ENCODE data around the gene IRAK3.

The IRAK3 gene

DNA sequence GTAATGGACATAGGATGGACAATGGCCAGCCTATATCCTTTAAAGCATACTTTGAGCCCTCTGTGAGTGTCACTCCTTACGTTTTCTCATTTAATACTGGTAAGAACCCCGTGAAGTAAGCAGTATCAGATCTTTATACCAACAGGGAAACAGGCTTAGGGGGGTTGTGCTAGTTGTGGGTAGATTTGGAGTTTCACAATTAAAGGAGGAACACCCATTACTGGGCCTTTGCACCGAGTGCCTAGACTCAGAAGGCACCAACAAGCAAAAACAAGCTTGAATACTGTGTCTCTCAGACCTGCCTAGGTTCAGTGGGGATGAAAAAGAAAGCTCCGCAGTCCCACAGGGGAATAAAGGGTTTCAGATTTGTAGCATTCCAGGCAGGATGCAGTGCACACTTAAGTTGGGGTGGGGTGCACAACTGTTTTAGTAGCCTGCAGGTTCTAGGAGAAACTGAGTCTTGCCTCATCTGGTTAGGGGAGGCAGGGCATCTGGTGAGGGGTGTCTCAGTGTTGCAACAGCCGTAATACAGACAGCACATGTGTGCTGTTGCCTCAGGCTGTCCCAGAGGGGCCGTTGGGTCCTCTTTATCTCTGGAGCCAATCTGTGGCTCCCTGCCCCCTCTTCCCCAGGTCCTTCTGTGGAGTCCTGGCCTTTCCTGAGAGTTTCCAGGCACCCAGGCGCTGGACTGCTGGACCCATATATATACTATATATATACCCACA lies 51.2 kb downstream of the IRAK3 start:
- TF ChIP-seq, protein P1, sequence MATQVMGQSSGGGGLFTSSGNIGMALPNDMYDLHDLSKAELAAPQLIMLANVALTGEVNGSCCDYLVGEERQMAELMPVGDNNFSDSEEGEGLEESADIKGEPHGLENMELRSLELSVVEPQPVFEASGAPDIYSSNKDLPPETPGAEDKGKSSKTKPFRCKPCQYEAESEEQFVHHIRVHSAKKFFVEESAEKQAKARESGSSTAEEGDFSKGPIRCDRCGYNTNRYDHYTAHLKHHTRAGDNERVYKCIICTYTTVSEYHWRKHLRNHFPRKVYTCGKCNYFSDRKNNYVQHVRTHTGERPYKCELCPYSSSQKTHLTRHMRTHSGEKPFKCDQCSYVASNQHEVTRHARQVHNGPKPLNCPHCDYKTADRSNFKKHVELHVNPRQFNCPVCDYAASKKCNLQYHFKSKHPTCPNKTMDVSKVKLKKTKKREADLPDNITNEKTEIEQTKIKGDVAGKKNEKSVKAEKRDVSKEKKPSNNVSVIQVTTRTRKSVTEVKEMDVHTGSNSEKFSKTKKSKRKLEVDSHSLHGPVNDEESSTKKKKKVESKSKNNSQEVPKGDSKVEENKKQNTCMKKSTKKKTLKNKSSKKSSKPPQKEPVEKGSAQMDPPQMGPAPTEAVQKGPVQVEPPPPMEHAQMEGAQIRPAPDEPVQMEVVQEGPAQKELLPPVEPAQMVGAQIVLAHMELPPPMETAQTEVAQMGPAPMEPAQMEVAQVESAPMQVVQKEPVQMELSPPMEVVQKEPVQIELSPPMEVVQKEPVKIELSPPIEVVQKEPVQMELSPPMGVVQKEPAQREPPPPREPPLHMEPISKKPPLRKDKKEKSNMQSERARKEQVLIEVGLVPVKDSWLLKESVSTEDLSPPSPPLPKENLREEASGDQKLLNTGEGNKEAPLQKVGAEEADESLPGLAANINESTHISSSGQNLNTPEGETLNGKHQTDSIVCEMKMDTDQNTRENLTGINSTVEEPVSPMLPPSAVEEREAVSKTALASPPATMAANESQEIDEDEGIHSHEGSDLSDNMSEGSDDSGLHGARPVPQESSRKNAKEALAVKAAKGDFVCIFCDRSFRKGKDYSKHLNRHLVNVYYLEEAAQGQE (IDR thresholded peaks at IDR 0.05; ENCODE audit: low read depth) = no peak
- TF ChIP-seq, protein P2, sequence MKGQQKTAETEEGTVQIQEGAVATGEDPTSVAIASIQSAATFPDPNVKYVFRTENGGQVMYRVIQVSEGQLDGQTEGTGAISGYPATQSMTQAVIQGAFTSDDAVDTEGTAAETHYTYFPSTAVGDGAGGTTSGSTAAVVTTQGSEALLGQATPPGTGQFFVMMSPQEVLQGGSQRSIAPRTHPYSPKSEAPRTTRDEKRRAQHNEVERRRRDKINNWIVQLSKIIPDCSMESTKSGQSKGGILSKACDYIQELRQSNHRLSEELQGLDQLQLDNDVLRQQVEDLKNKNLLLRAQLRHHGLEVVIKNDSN (IDR thresholded peaks at IDR 0.05) = no peak
- TF ChIP-seq EGR1 (IDR thresholded peaks at IDR 0.05) (no peak), EP300 (IDR thresholded peaks at IDR 0.05; ENCODE audit: borderline replicate concordance) (no peak), CEBPB (IDR thresholded peaks at IDR 0.05) (no peak), TCF12 (IDR thresholded peaks at IDR 0.05; ENCODE audit: low read depth) (no peak), RAD21 (IDR thresholded peaks at IDR 0.05; ENCODE audit: low read depth) (no peak), ZBTB7A (IDR thresholded peaks at IDR 0.05; ENCODE audit: low read depth) (no peak), YY1 (IDR thresholded peaks at IDR 0.05; ENCODE audit: low read depth) (no peak), FOXM1 (IDR thresholded peaks at IDR 0.05; ENCODE audit: borderline replicate concordance, low read depth) (no peak), TAF1 (IDR thresholded peaks at IDR 0.05; ENCODE audit: low read depth) (no peak), NFIC (IDR thresholded peaks at IDR 0.05) (no peak), TEAD4 (IDR thresholded peaks at IDR 0.05) (no peak), CREB1 (IDR thresholded peaks at IDR 0.05; ENCODE audit: low read depth) (no peak)
- TF ChIP-seq, protein P3, sequence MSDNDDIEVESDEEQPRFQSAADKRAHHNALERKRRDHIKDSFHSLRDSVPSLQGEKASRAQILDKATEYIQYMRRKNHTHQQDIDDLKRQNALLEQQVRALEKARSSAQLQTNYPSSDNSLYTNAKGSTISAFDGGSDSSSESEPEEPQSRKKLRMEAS (IDR thresholded peaks at IDR 0.05) = no peak

DNA sequence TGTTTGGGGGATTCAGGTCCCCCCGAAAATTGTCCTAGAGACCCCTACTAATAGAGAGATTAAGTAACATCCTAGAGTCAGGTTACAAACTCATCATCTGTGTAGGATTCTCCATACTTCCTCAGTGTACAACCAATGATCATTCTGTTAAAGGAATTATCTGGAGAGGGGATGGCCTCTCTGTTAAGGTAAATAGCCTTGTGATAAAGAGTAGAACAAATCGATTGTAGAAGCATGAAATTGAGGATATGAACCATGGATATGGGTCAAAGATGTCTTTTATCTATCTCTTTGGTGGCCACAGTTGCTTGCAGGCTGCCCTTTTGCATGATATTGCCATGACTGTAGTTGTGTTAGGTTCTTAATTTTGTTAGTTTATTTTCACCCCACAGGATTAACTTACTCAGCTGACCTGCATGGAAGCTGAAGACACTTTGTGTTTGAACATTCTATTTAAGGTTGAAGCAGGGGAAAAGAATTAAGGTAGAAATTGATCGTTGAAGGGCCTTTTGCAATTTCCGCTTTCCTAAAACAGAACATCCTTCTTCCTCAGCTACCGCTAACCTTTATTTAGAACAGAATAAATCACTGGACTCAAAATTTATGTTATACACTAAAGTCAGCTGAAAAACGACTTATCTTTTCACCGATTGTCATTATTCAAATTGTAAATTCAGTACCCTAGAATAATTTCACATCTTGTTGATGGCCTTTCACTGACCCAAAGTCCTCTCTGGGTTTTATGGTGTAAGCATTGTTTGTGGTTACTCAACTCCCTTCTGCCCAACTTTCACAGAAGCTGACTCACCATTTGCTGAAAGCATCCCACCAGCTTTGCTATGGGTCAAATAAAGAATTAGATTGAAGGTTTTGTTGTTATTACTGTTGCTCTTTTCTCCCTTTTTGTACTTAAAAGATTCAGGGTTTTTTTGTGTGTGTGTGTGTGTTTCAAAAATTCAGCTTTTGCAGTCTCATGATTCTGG lies 52.3 kb downstream of the IRAK3 start:
- TF ChIP-seq EGR1 (IDR thresholded peaks at IDR 0.05) = no peak
- no peak for TF ChIP-seq YY1 (IDR thresholded peaks at IDR 0.05; ENCODE audit: low read depth)
- TF ChIP-seq TAF1 (IDR thresholded peaks at IDR 0.05; ENCODE audit: low read depth) = no peak
- TF ChIP-seq, protein P1 (IDR thresholded peaks at IDR 0.05; ENCODE audit: low read depth) = no peak
- TF ChIP-seq CREB1 (IDR thresholded peaks at IDR 0.05; ENCODE audit: low read depth) = no peak
- TF ChIP-seq EP300 (IDR thresholded peaks at IDR 0.05; ENCODE audit: borderline replicate concordance) = no peak
- TF ChIP-seq NFIC (IDR thresholded peaks at IDR 0.05) = no peak
- no peak for TF ChIP-seq RAD21 (IDR thresholded peaks at IDR 0.05; ENCODE audit: low read depth)
- TF ChIP-seq CEBPB (IDR thresholded peaks at IDR 0.05) = no peak
- TF ChIP-seq ZBTB7A (IDR thresholded peaks at IDR 0.05; ENCODE audit: low read depth) = no peak
- TF ChIP-seq, protein P3 (IDR thresholded peaks at IDR 0.05) = no peak
- TF ChIP-seq TCF12 (IDR thresholded peaks at IDR 0.05; ENCODE audit: low read depth) = no peak
- no peak for TF ChIP-seq TEAD4 (IDR thresholded peaks at IDR 0.05)

DNA sequence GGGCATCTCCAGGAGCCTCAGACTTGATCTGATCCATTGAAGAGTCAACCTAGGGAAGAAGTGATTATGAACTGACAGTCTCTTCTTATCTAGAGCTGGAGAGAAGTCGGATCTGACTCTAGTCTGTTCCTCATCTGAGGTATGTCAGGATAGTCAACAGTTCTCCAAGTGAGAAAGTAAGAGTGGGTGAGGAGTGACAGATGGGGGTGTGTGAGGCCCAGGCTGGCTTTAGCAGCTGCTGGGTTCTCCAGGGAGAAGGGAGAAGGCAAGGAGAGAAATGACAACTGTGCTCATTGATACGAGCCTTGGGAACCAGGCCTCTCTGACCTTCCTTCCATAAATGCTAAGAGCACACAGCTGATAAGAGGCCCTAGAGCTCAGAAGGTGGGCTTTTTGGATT lies 53.3 kb downstream of the IRAK3 start:
- TF ChIP-seq, protein P1 (IDR thresholded peaks at IDR 0.05; ENCODE audit: low read depth) = no peak
- no peak for TF ChIP-seq TEAD4 (IDR thresholded peaks at IDR 0.05)
- TF ChIP-seq, protein P3 (IDR thresholded peaks at IDR 0.05) = no peak
- no peak for TF ChIP-seq ZBTB7A (IDR thresholded peaks at IDR 0.05; ENCODE audit: low read depth)
- TF ChIP-seq, protein P2 (IDR thresholded peaks at IDR 0.05) = no peak
- no peak for TF ChIP-seq TCF12 (IDR thresholded peaks at IDR 0.05; ENCODE audit: low read depth)
- TF ChIP-seq EP300 (IDR thresholded peaks at IDR 0.05; ENCODE audit: borderline replicate concordance) = no peak
- TF ChIP-seq CREB1 (IDR thresholded peaks at IDR 0.05; ENCODE audit: low read depth) = no peak
- no peak for TF ChIP-seq CEBPB (IDR thresholded peaks at IDR 0.05)
